A549 (cell line): ENCODE results near the gene CA9. TPM values are rescaled to one million over a fixed set of nuclear protein-coding genes. Genes with fewer than 3 reads are reported as not detected.

ENCODE experiments used
- ATAC-seq, 2 experiments: fragments of 200-7000 bp in 1 of 2; fragments of >200 bp in 1 of 2; cut with Nextera tagmentation in 1 of 2; cut with Tn5 transposase in 1 of 2; 3 replicates each; pipeline versions ENCODE4 v1.8.0 to v1.9.1; 2018 to 2020; ENCODE audit warnings: mild to moderate bottlenecking in 1 of 2, moderate library complexity in 1 of 2
- CTCF ChIA-PET: fragments of 300-600 bp; sonication (Branson Sonifier 250); formaldehyde crosslinking; extraction: SDS; loops from one replicate; lab custom pipeline; 2021; ENCODE audit warnings: antibody characterized with exemption, inconsistent platforms; lab: Yijun Ruan, JAX
- POLR2A ChIA-PET: fragments of 350-600 bp; formaldehyde crosslinking; extraction: SDS; loops from one replicate; lab custom pipeline; 2021; ENCODE audit warnings: antibody characterized with exemption, inconsistent platforms; lab: Yijun Ruan, JAX
- DNase-seq, 2 experiments: peaks; one replicate each; pipeline versions ENCODE4 v3.0.0 to v3.0.0-alpha.2; 2011 to 2016; ENCODE audit warnings: low read depth in 1 of 2, low spot score in 1 of 2
- FAIRE-seq: peaks from 2 replicates; lab custom pipeline; 2011; peaks lifted over from hg19 to GRCh38; lab: Jason Lieb, UNC
- H3K27ac ChIP-seq, 2 experiments: fragments of >200 bp; sonication (Bioruptor Twin); formaldehyde crosslinking; 3 replicates each; pipeline ENCODE4 v1.5.1; 2016 to 2017
- H3K4me1 ChIP-seq: fragments of >200 bp; sonication (Bioruptor Twin); formaldehyde crosslinking; 3 replicates; pipeline ENCODE4 v1.6.1; 2016
- H3K4me2 ChIP-seq: fragments of >200 bp; sonication (Bioruptor Twin); formaldehyde crosslinking; 3 replicates; pipeline ENCODE4 v1.6.1; 2016
- H3K4me3 ChIP-seq: fragments of >200 bp; sonication (Bioruptor Twin); formaldehyde crosslinking; 3 replicates; pipeline ENCODE4 v1.5.1; 2016
- H3K9me3 ChIP-seq: fragments of >200 bp; sonication (Bioruptor Twin); formaldehyde crosslinking; 3 replicates; pipeline ENCODE4 v1.6.1; 2016
- ATOH8 ChIP-seq: fragments of 250-450 bp; sonication (Bioruptor Pico); IDR thresholded peaks from 2 replicates; pipeline ENCODE4 v1.5.0; 2020; ENCODE audit warnings: low read depth, mild to moderate bottlenecking, moderate library complexity
- CEBPB ChIP-seq, 2 experiments: fragments of >200 bp in 1 of 2; sonication (Bioruptor Twin) in 1 of 2; formaldehyde crosslinking in 1 of 2; IDR thresholded peaks; 2 replicates each; pipeline ENCODE4 v1.6.1; 2012 to 2016
- CTCF ChIP-seq: fragments of >200 bp; sonication (Bioruptor Twin); formaldehyde crosslinking; IDR thresholded peaks from 3 replicates; pipeline ENCODE4 v1.5.1; 2016
- FOXS1 ChIP-seq: fragments of 250-450 bp; sonication (Bioruptor Pico); IDR thresholded peaks from 2 replicates; pipeline ENCODE4 v1.5.0; 2020; ENCODE audit warnings: mild to moderate bottlenecking, moderate library complexity
- GATA3 ChIP-seq: IDR thresholded peaks from 2 replicates; pipeline ENCODE4 v1.6.1; 2012; ENCODE audit warnings: borderline replicate concordance
- HEYL ChIP-seq: fragments of 250-450 bp; sonication (Bioruptor Pico); IDR thresholded peaks from 2 replicates; pipeline ENCODE4 v1.8.0; 2021; ENCODE audit warnings: mild to moderate bottlenecking, moderate library complexity
- HMGXB4 ChIP-seq: fragments of 250-450 bp; sonication (Bioruptor Pico); IDR thresholded peaks from 2 replicates; pipeline ENCODE4 v1.5.0; 2021; ENCODE audit warnings: mild to moderate bottlenecking, moderate library complexity, borderline replicate concordance
- JUN ChIP-seq, 2 experiments: fragments of >200 bp; sonication (Bioruptor Twin); formaldehyde crosslinking; IDR thresholded peaks; 2 replicates in 1 of 2; 3 replicates in 1 of 2; pipeline ENCODE4 v1.6.1; 2016 to 2017
- KDM5A ChIP-seq: fragments of 200-600 bp; sonication (generic); IDR thresholded peaks from 2 replicates; pipeline ENCODE4 v1.6.1; 2016; ENCODE audit warnings: antibody characterized with exemption, mild to moderate bottlenecking
- MAFK ChIP-seq: fragments of 450-650 bp; IDR thresholded peaks from 2 replicates; pipeline ENCODE4 v1.6.1; 2014; ENCODE audit not compliant: partially characterized antibody
- NPAS2 ChIP-seq: fragments of 250-450 bp; sonication (Bioruptor Pico); IDR thresholded peaks from 2 replicates; pipeline ENCODE4 v1.8.0; 2022; ENCODE audit warnings: mild to moderate bottlenecking, moderate library complexity, borderline replicate concordance
- PBX3 ChIP-seq: IDR thresholded peaks from 2 replicates; pipeline ENCODE4 v1.6.1; 2012
- PHF8 ChIP-seq: fragments of 200-600 bp; sonication (generic); IDR thresholded peaks from 2 replicates; pipeline ENCODE4 v1.6.1; 2016; ENCODE audit warnings: low read depth, mild to moderate bottlenecking, antibody characterized with exemption, moderate library complexity, borderline replicate concordance
- POLR2A ChIP-seq: IDR thresholded peaks from 2 replicates; pipeline ENCODE4 v1.6.1; 2012; ENCODE audit warnings: mild to moderate bottlenecking, low read length
- RAD21 ChIP-seq, 2 experiments: fragments of >200 bp in 1 of 2; sonication (Bioruptor Twin) in 1 of 2; formaldehyde crosslinking in 1 of 2; IDR thresholded peaks in 1 of 2; conservative IDR thresholded peaks in 1 of 2; 2 replicates in 1 of 2; 3 replicates in 1 of 2; pipeline ENCODE4 v1.6.1; 2012 to 2018; ENCODE audit warnings: inconsistent platforms in 1 of 2
- REST ChIP-seq: fragments of 200-600 bp; sonication (generic); IDR thresholded peaks from 2 replicates; pipeline ENCODE4 v1.6.1; 2016; ENCODE audit warnings: antibody characterized with exemption, mild to moderate bottlenecking, moderate library complexity
- SMC3 ChIP-seq: fragments of >200 bp; sonication (Bioruptor Twin); formaldehyde crosslinking; IDR thresholded peaks from 3 replicates; pipeline ENCODE4 v1.6.1; 2018; ENCODE audit warnings: inconsistent platforms
- SREBF2 ChIP-seq: fragments of 450-650 bp; IDR thresholded peaks from 2 replicates; pipeline ENCODE4 v1.6.1; 2014; ENCODE audit warnings: mild to moderate bottlenecking, moderate library complexity
- ZC3H11A ChIP-seq: fragments of 450-650 bp; IDR thresholded peaks from 2 replicates; pipeline ENCODE4 v1.6.1; 2014; ENCODE audit warnings: antibody characterized with exemption, mild to moderate bottlenecking
- ZNF302 ChIP-seq: fragments of 250-450 bp; sonication (Bioruptor Pico); IDR thresholded peaks from 2 replicates; pipeline ENCODE4 v1.9.0; 2021; ENCODE audit warnings: inconsistent platforms, mild to moderate bottlenecking, moderate library complexity
- ZSCAN20 ChIP-seq: fragments of 250-450 bp; sonication (Bioruptor Pico); IDR thresholded peaks from 2 replicates; pipeline ENCODE4 v1.8.0; 2022; ENCODE audit warnings: mild to moderate bottlenecking, moderate library complexity
- WGBS: methylation state at CpG from one replicate; pipeline ENCODE4 v1.1.6; 2017; ENCODE audit errors: missing lambda C conversion rate; 5-methylcytosine and 5-hydroxymethylcytosine counted together
- polyA plus RNA-seq, 4 experiments: library from polyadenylated mRNA; depleted of rRNA in 3 of 4; stranded (reverse); fragments of >200 nt; fragmentation: RNase III in 1 of 4; extraction: RNeasy Plus Mini Kit Qiagen cat#74134 plus additional on column Dnase treatment in 1 of 4; gene quantifications; 2 replicates in 3 of 4; 3 replicates in 1 of 4; pipeline ENCODE4 v1.2.3, GENCODE V29; 2011 to 2017

CA9 gene
- polyA plus RNA-seq, 2 of the 4 experiments (the other 2 are of a cell fraction), result 4.5 to 16.3 TPM

- ChIA-PET POLR2A (interaction anchor here (0.6 to 4.3 kb wide), 14 partner anchors 10 to 584 kb away, joined by 3 to 24 read pairs (median 7); partner anchors contain the start of genes ARHGEF39, CA9, CCDC107 and CREB3), CTCF (interaction anchor here (1.3 to 32.5 kb wide), 5 partner anchors 8 to 87 kb away, joined by 3 to 758 read pairs (median 62); partner anchors contain the start of genes ARHGEF39, CA9, CCDC107 and CREB3)
- Histone ChIP-seq H3K4me1 (peaks cover 38% of the 10 kb centered on the region), H3K4me2 (peak overlapping the region; percentile 79), H3K9me3 (no peaks in the 10 kb centered on the region), H3K27ac (peak overlapping the region; percentile 93 to 99), H3K4me3 (peak overlapping the region; percentile 87)
- FAIRE-seq (no peak), ATAC-seq (peak; percentile 60 to 71), DNase-seq (peak; percentile 68 to 71)
- WGBS, result 5% methylated on average over 21 of the region's 61 CpGs
- TF ChIP-seq JUN (IDR thresholded peaks at IDR 0.05) (peak in 1 of 2 experiments; percentile 30; a peak in 1 of 5 replicates), ATOH8 (no peak), HMGXB4 (CRISPR knock-in tag) (no peak), RAD21 (conservative IDR thresholded peaks at IDR 0.05 in 1 of 2, IDR thresholded peaks at IDR 0.05 in 1 of 2) (no peak), HEYL (no peak), POLR2A (0 out of 2 replicates have a peak, but pooled peaks have one; percentile 30), SMC3 (0 out of 3 replicates have a peak, but pooled peaks have one; percentile 7), PBX3 (peak; percentile 36; the same call in 1 of the 2 replicates)
Observed at GRCh38 chr9:35690614-35691333, 17.0 kb downstream of the CA9 start.

- CTCF ChIA-PET, result interaction anchor here (1.2 to 32.5 kb wide), 6 partner anchors 8 to 88 kb away, joined by 3 to 758 read pairs (median 33); partner anchors contain the start of genes ARHGEF39, CA9, CCDC107 and CREB3
- peak overlapping the region; percentile 93 to 99 for H3K27ac ChIP-seq
- no peak for TF ChIP-seq ZNF302 (CRISPR knock-in tag)
- TF ChIP-seq PHF8, result no peak
- TF ChIP-seq ZSCAN20 (CRISPR knock-in tag), result no peak
- TF ChIP-seq PBX3, result no peak
- no peak for TF ChIP-seq REST
- TF ChIP-seq KDM5A, result no peak
- no peak for TF ChIP-seq GATA3
- no peak for TF ChIP-seq ZC3H11A
- TF ChIP-seq CTCF, result no peak
- no peak for TF ChIP-seq NPAS2 (CRISPR knock-in tag)
- no peak for TF ChIP-seq MAFK
- no peak for TF ChIP-seq CEBPB (IDR thresholded peaks at IDR 0.05)
- TF ChIP-seq SREBF2, result no peak
- TF ChIP-seq FOXS1 (CRISPR knock-in tag), result no peak
- TF ChIP-seq HEYL, result no peak
- TF ChIP-seq HMGXB4 (CRISPR knock-in tag), result no peak
Observed at GRCh38 chr9:35691334-35691650, 17.6 kb downstream of the CA9 start.

More at GRCh38 chr9:35691334-35691650, 17.6 kb downstream of the CA9 start:
- POLR2A ChIA-PET, result interaction anchor here (0.6 to 4.3 kb wide), 10 partner anchors 11 to 584 kb away, joined by 5 to 24 read pairs (median 16); partner anchors contain the start of genes ARHGEF39, CA9, CCDC107 and CREB3
- 34% methylated on average over 10 of the region's 10 CpGs for WGBS
- Histone ChIP-seq H3K4me1 (peaks cover 41% of the 10 kb centered on the region), H3K9me3 (no peaks in the 10 kb centered on the region), H3K4me2 (peak overlapping the region; percentile 79), H3K4me3 (peak overlapping the region; percentile 87)
- FAIRE-seq (no peak), DNase-seq (peak in 1 of 2 experiments; percentile 41), ATAC-seq (peak; percentile 28 to 44)
